ENCODE data around the gene SNTB2.
A peak's percentile ranks its signal among the peaks of the same experiment; 100 is the strongest.

Gene SNTB2

DNA sequence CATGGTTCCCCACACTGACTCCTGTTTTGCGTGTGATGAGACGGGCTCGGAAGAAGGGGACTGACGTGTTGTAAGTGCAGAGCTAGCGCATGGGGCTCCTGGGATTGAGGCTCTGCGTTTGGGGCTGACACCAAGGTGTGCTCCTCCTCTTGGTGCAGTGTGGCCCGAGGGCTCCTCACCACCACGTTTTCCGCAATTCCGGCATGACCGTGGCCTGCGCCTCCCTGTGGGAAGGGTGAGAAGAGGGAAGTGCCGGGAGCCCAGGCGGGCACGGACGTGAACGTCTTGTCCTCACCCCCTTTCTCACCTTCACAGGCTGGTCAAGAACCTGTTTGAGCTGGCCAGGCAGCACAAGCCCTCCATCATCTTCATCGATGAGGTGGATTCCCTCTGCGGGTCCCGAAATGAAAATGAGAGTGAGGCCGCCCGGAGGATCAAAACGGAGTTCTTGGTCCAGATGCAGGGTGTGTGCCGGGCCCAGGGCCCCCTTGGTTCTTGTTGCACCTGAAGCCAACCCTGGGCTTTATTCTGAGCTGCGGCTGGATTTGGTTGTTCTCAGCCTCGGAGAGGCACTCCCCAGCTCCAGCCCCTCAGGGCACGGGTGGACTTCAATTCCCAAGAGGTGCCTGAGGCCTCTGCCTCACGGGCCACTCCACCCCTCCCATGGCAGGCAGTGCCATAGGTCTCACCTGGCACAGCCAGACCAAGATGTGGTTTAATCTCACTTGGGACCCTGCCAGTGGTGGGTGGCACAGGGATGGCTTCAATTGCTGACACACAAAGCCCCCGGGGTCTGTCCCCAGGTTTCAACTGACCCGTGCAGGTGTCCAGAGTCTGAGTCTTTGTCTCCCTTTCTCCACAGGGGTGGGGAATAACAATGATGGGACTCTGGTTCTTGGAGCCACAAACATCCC, 133.1 kb downstream of the SNTB2 start:
- H3K27ac ChIP-seq (ENCODE audit: low read depth, low read length): no peak overlapping the region
- 95% methylated on average over 30 of the region's 30 CpGs for WGBS
- H3K9ac ChIP-seq (ENCODE audit: low read depth, low read length): no peak overlapping the region
- no peaks in the 10 kb centered on the region for H3K9me3 ChIP-seq (ENCODE audit: insufficient read depth, low read depth, low read length)
- H3K27me3 ChIP-seq (ENCODE audit: insufficient read depth, low read length): no peaks in the 10 kb centered on the region
- H3K4me1 ChIP-seq (ENCODE audit: insufficient read depth, low read length): no peaks in the 10 kb centered on the region
- H3K4me3 ChIP-seq (ENCODE audit: low read length): no peak overlapping the region
- peaks cover 91% of the 10 kb centered on the region for H3K36me3 ChIP-seq (ENCODE audit: insufficient read depth, low read length)

DNA sequence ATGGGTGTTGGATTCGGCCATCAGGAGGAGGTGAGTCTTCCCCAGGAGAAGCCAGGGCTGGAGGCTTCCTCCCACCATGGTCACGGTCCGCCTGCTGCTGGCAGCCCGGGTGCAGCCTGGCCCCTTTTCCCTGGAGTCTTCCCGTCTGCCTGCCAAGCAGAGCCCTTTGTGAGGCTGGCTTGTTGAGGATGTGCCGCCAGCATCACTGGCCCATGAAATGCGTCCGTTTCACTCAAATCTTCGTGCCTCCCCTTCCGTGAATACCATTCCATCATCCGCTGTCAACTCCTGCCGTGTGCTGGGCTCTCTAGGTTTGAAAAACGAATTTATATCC, 133.7 kb downstream of the SNTB2 start:
- Histone ChIP-seq H3K9me3 (ENCODE audit: insufficient read depth, low read depth, low read length) (no peaks in the 10 kb centered on the region), H3K4me1 (ENCODE audit: insufficient read depth, low read length) (no peaks in the 10 kb centered on the region), H3K9ac (ENCODE audit: low read depth, low read length) (no peak overlapping the region), H3K4me3 (ENCODE audit: low read length) (no peak overlapping the region), H3K27ac (ENCODE audit: low read depth, low read length) (no peak overlapping the region), H3K27me3 (ENCODE audit: insufficient read depth, low read length) (no peaks in the 10 kb centered on the region), H3K36me3 (ENCODE audit: insufficient read depth, low read length) (peaks cover 90% of the 10 kb centered on the region)
- WGBS: 91% methylated on average over 13 of the region's 13 CpGs

DNA sequence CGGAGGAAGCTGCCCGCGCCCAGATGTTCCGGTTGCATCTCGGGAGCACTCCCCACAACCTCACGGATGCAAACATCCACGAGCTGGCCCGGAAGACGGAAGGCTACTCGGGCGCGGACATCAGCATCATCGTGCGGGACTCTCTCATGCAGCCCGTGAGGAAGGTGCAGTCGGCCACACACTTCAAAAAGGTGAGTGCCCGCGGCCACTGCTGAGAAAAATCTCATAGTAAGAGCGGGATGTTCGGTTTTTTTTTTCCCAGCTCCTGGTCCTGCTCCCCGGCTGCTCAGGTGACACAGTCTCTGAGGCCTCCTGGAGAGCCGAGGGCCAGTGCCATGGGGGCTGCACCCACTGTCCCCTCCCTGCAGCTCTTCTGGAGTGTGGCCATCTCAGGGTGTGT, 134.1 kb downstream of the SNTB2 start:
- Histone ChIP-seq H3K9me3 (ENCODE audit: insufficient read depth, low read depth, low read length) (no peaks in the 10 kb centered on the region), H3K27me3 (ENCODE audit: insufficient read depth, low read length) (no peaks in the 10 kb centered on the region), H3K4me1 (ENCODE audit: insufficient read depth, low read length) (no peaks in the 10 kb centered on the region), H3K27ac (ENCODE audit: low read depth, low read length) (no peak overlapping the region), H3K36me3 (ENCODE audit: insufficient read depth, low read length) (peaks cover 90% of the 10 kb centered on the region), H3K4me3 (ENCODE audit: low read length) (no peak overlapping the region), H3K9ac (ENCODE audit: low read depth, low read length) (no peak overlapping the region)
- 96% methylated on average over 22 of the region's 22 CpGs for WGBS

DNA sequence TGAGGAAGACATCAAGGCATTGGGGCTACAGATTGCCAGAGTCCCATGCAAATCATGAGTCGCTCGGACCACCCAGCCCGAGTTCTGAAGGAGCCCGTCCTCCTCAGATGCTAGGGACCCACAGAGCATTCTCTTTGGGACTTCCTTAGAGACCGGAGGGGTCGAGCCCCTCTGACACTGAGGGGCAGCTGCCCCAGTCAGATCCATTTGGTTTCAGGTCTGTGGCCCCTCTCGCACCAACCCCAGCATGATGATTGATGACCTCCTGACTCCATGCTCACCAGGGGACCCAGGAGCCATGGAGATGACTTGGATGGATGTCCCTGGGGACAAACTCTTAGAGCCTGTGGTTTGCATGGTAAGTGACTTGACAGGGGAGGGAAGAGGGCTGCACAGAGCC, 135.4 kb downstream of the SNTB2 start:
- Histone ChIP-seq H3K4me1 (ENCODE audit: insufficient read depth, low read length) (no peaks in the 10 kb centered on the region), H3K36me3 (ENCODE audit: insufficient read depth, low read length) (peaks cover 91% of the 10 kb centered on the region), H3K9ac (ENCODE audit: low read depth, low read length) (no peak overlapping the region), H3K27ac (ENCODE audit: low read depth, low read length) (no peak overlapping the region), H3K9me3 (ENCODE audit: insufficient read depth, low read depth, low read length) (no peaks in the 10 kb centered on the region), H3K4me3 (ENCODE audit: low read length) (no peak overlapping the region), H3K27me3 (ENCODE audit: insufficient read depth, low read length) (no peaks in the 10 kb centered on the region)
- 95% methylated on average over 7 of the region's 7 CpGs for WGBS

DNA sequence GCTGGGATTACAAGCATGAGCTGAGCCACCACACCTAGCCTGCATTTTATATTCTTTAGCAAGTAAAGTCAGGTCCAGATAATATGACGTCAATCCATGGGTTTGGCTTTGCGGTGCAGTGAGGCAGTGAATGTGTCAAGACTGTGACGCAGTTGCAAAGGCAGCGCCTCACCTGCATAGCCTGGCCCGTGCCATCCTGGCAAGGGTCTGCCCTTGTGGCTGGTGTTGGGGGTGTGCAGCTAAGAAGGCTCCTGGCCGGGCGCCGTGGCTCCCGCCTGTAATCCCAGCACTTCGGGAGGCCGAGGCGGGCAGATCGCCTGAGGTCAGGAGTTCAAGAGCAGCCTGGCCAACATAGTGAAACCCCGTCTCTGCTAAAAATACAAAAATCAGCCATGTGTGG, 136.5 kb downstream of the SNTB2 start:
- peaks cover 3% of the 10 kb centered on the region for H3K4me1 ChIP-seq (ENCODE audit: insufficient read depth, low read length)
- H3K27me3 ChIP-seq (ENCODE audit: insufficient read depth, low read length): no peaks in the 10 kb centered on the region
- H3K9me3 ChIP-seq (ENCODE audit: insufficient read depth, low read depth, low read length): no peaks in the 10 kb centered on the region
- H3K36me3 ChIP-seq (ENCODE audit: insufficient read depth, low read length): peaks cover 96% of the 10 kb centered on the region
- H3K27ac ChIP-seq (ENCODE audit: low read depth, low read length): no peak overlapping the region
- 93% methylated on average over 14 of the region's 14 CpGs for WGBS
- no peak overlapping the region for H3K4me3 ChIP-seq (ENCODE audit: low read length)
- no peak overlapping the region for H3K9ac ChIP-seq (ENCODE audit: low read depth, low read length)

DNA sequence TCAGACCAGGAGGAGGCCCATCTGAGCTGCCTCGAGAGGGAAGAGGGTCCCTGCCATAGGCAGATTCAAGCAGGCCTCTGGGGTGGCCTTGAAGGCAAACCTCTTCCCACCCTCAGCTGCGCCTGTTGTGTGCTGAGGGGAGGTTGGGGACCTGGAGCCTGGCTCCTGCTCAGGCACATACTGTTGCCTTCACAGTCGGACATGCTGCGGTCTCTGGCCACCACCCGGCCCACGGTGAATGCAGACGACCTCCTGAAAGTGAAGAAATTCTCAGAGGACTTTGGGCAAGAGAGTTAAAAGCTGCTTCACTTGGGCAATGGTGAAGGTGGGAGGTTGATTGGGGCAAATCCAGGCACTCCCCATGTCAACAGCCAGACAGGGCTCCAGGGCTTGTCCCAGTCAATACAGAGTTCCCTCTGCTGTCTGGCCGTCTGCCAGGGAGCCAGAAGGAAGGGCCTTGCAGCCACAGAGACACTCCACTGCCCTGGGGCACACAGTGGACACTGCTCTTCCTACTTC, 137.1 kb downstream of the SNTB2 start:
- peaks cover 96% of the 10 kb centered on the region for H3K36me3 ChIP-seq (ENCODE audit: insufficient read depth, low read length)
- H3K27ac ChIP-seq (ENCODE audit: low read depth, low read length): no peak overlapping the region
- no peak overlapping the region for H3K9ac ChIP-seq (ENCODE audit: low read depth, low read length)
- WGBS: 98% methylated on average over 8 of the region's 8 CpGs
- H3K9me3 ChIP-seq (ENCODE audit: insufficient read depth, low read depth, low read length): no peaks in the 10 kb centered on the region
- H3K4me1 ChIP-seq (ENCODE audit: insufficient read depth, low read length): peaks cover 10% of the 10 kb centered on the region
- no peaks in the 10 kb centered on the region for H3K27me3 ChIP-seq (ENCODE audit: insufficient read depth, low read length)
- H3K4me3 ChIP-seq (ENCODE audit: low read length): no peak overlapping the region

DNA sequence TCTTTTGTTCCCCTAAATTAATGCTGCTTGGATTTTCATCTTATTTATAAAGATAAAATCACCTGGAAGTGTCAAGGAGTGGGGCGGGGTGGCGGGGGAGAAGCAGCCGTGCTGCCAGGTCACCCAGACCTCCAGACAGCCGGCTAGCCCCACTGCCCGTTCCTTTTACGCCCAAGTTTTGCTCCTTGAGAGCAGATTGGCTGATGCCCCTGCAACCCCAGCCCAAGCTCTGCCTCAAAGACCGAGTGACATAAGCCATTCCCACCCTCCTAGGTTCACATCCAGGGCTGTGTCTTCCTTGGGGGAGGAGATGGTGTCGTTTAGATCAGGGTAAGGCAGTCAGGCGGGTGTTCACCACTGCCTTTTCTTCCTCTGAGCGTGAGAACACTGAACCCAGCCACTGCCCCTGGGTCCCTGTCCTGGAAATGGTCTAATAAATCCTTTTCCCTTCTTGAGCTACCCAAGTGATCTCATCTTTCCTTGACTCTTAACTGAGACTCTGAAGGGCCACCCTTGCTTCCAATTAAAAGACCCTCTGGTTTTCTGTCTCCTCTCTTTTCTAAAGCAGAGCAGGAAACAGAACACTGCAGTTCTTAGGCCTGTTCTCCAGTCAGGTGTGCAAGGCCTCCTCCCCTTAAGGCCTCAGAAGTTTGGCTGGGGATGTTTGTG, 137.8 kb downstream of the SNTB2 start:
- Histone ChIP-seq H3K9ac (ENCODE audit: low read depth, low read length) (no peak overlapping the region), H3K36me3 (ENCODE audit: insufficient read depth, low read length) (peaks cover 93% of the 10 kb centered on the region), H3K27ac (ENCODE audit: low read depth, low read length) (no peak overlapping the region), H3K4me3 (ENCODE audit: low read length) (no peak overlapping the region), H3K9me3 (ENCODE audit: insufficient read depth, low read depth, low read length) (no peaks in the 10 kb centered on the region), H3K4me1 (ENCODE audit: insufficient read depth, low read length) (peaks cover 13% of the 10 kb centered on the region), H3K27me3 (ENCODE audit: insufficient read depth, low read length) (no peaks in the 10 kb centered on the region)
- WGBS: 94% methylated on average over 10 of the region's 10 CpGs

DNA sequence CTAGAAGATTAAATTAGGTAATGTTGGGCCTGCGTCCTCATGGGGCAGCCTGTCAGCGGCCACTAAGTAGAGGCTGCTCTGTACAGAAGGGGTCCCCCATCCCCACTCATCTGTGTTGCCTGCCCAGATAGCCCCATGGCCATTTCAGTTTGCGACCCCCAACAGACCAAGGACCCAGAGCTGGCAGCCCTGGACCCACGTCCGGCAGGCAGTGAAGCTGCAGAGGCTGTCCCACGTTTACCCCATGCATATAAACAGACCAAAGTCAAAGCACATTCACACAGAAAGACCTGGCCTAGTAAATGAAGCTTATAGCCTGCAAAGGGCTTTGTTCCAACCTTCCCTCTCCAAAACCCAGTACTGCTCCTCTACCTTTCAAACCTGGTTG, 138.8 kb downstream of the SNTB2 start:
- H3K4me3 ChIP-seq (ENCODE audit: low read length): no peak overlapping the region
- H3K9ac ChIP-seq (ENCODE audit: low read depth, low read length): no peak overlapping the region
- peaks cover 13% of the 10 kb centered on the region for H3K4me1 ChIP-seq (ENCODE audit: insufficient read depth, low read length)
- H3K9me3 ChIP-seq (ENCODE audit: insufficient read depth, low read depth, low read length): no peaks in the 10 kb centered on the region
- WGBS: 93% methylated on average over 6 of the region's 6 CpGs
- no peak overlapping the region for H3K27ac ChIP-seq (ENCODE audit: low read depth, low read length)
- H3K27me3 ChIP-seq (ENCODE audit: insufficient read depth, low read length): no peaks in the 10 kb centered on the region
- peaks cover 83% of the 10 kb centered on the region for H3K36me3 ChIP-seq (ENCODE audit: insufficient read depth, low read length)

DNA sequence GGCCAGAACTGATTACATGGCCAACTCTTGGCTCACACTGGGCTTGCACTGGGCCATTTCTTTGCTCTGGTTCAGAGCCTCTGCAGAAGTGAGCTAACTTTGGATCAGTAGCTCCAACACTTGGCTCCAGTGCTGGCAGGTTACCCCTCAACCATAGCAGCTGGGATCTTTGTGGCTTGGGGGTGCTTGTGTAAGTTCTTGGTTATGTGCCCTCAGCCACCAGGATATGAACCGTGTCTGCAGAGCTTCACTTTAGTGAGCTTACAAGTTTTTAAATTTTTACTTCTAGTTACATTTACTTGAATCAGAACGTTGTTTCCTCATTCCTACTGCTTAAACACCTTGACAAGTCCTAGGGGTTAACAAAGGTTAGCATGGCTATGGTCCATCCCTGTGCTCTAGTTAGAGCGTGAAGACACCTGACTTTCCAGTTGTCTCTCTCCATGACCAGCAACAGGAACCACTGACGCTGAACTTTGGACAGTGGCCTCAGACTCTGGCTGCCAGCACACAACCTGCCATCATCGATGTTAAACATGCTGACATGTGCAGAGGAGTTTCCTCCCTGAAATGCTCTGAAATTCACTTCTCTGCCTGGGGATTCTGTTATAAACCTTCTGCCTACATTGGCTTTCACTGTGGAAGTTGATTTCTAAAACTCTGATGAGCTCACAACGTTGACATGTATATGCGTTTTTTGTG, 139.4 kb downstream of the SNTB2 start:
- Histone ChIP-seq H3K4me3 (ENCODE audit: low read length) (peak overlapping the region; percentile 9; the same call in 1 of the 2 replicates), H3K27me3 (ENCODE audit: insufficient read depth, low read length) (no peaks in the 10 kb centered on the region), H3K9ac (ENCODE audit: low read depth, low read length) (no peak overlapping the region), H3K4me1 (ENCODE audit: insufficient read depth, low read length) (peaks cover 13% of the 10 kb centered on the region), H3K9me3 (ENCODE audit: insufficient read depth, low read depth, low read length) (no peaks in the 10 kb centered on the region), H3K36me3 (ENCODE audit: insufficient read depth, low read length) (peaks cover 77% of the 10 kb centered on the region), H3K27ac (ENCODE audit: low read depth, low read length) (no peak overlapping the region)
- 94% methylated on average over 7 of the region's 7 CpGs for WGBS

DNA sequence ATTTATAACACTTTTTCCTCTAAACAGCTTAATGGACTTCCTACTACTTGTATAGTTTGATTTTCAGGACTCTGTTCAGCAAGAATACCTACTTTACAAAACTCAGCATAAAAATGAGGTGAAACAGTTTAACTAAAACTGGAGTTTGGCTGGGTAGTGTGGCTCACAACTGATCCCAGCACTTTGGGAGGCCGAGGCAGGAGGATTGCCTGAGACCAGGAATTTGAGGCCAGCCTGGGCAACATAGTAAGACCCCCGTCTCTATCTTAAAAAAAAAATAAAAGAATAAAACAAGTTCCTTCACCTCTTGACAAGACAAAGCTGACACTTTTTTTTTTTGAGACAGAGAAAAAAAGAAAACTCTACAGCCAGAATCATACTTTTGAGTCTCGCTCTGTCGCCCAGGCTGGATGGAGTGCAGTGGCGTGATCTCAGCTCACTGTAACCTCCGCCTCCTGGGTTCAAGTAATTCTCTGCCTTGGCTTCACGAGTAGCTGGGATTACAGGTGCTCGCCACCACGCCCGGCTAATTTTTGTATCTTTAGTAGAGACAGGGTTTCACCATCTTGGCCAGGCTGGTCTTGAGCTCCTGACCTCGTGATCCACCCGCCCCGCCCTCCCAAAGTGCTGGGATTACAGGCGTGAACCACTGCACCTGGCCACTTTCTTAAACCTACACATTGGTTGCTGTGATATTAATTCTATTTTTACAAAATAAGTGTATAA, 140.8 kb downstream of the SNTB2 start:
- Histone ChIP-seq H3K9ac (ENCODE audit: low read depth, low read length) (no peak overlapping the region), H3K27ac (ENCODE audit: low read depth, low read length) (no peak overlapping the region), H3K4me1 (ENCODE audit: insufficient read depth, low read length) (peaks cover 13% of the 10 kb centered on the region), H3K36me3 (ENCODE audit: insufficient read depth, low read length) (peaks cover 77% of the 10 kb centered on the region), H3K9me3 (ENCODE audit: insufficient read depth, low read depth, low read length) (no peaks in the 10 kb centered on the region), H3K4me3 (ENCODE audit: low read length) (peak overlapping the region; percentile 96; the same call in 1 of the 2 replicates), H3K27me3 (ENCODE audit: insufficient read depth, low read length) (no peaks in the 10 kb centered on the region)
- 93% methylated on average over 14 of the region's 14 CpGs for WGBS

Measured in HUES64 (cell line).